Cardiac fibroblast (primary cell): Measurements from ENCODE around the gene KCNQ5.

Experiments
- DNase-seq, 2 donors: peaks; one replicate each; pipeline versions ENCODE4 v3.0.0 to v3.0.0-alpha.2; 2010; ENCODE audit warnings: low read depth in 2 of 2
- H3K4me3 ChIP-seq, 2 donors: replicated peaks in 1 of 2; 1 replicate in 1 of 2; 2 replicates in 1 of 2; pipeline ENCODE4 v1.5.1; 2011; ENCODE audit warnings: low read depth in 2 of 2, low read length in 2 of 2, mild to moderate bottlenecking in 2 of 2, moderate library complexity in 1 of 2
- CTCF ChIP-seq: IDR thresholded peaks from one replicate; pipeline ENCODE4 v1.5.1; 2011; ENCODE audit warnings: low read depth, mild to moderate bottlenecking, low read length, inconsistent platforms

The KCNQ5 gene

GRCh38 chr6:72616406-72617015 lies 5.4 kb upstream of the KCNQ5 start:
- no peak overlapping the region for H3K4me3 ChIP-seq
- peak; percentile 62 for TF ChIP-seq CTCF
- peak; percentile 71 to 77 for DNase-seq

- no peak for TF ChIP-seq CTCF
- no peak for DNase-seq
- no peak overlapping the region for H3K4me3 ChIP-seq
Observed at GRCh38 chr6:72617721-72618120, 4.1 kb upstream of the KCNQ5 start.

DNA sequence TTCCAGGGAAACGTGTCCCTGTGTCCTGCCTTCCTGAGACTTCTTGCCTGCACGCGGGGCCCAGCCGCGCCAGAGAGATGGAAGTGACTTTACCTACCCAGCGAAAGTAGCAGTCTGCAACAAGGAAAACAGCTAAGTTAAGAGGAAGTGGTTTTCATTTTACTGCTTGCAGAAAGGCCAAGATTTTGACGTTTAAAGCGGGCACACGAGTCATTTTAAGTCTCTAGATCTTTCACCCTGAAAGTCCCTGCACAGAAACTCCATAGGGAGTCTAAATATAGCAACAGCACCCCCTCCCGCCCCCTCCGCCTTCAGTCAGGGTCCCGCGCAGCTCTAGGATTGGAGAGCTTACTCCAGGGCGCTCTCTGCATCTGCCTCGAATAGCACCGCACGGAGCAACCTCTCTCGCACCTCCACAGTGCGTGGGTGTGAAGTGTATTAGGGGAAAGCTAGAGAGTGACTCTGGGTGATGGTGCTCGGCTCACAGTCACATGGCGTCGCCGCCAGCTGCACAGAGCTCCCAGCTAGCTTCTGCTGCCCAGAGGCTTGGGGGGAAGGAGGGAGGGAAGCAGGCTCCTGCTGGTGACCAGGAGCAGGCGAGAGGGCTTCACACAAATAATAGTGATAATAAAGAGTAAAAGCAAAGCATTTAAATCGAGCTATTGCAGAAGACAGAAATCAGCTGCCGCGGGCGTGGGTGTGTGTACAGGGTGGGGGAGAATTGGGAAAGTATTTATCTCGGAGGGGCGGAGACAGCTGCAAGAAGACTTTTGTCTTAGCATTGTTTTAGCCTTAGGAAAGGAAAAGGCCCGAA lies 1.8 kb upstream of the KCNQ5 start:
- peak; percentile 25 to 39 for DNase-seq
- peak overlapping the region; percentile 23 to 27 for H3K4me3 ChIP-seq
- no peak for TF ChIP-seq CTCF

DNA sequence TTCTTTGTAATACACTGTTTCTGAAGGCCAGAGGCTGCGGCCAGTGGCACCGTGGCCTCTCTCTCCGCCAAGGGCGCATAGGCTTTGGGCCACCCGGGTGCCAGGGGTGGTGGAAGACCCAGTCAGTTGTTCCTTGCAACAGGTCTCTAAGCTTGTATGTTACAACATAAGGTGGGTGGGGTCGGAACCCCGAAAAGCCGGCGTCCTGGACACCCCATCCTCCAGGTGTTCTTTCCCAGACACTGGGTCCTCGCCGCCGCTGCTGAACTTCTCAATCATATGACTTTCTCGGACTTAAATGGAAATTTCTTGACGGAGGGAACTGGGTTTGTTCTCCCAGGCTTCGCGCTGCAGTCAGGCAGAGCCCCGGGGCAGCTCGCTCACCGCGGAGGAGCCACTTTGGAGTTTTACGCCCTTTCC lies 983 bp upstream of the KCNQ5 start:
- peak; percentile 15 to 29 for DNase-seq
- no peak for TF ChIP-seq CTCF

GRCh38 chr6:72622094-72622940 lies 453 bp downstream of the KCNQ5 start:
- DNase-seq = peak; percentile 47 to 49

More for the DNA sequence above, 983 bp upstream of the KCNQ5 start:
- H3K4me3 ChIP-seq = peak overlapping the region; percentile 62 to 69

More at GRCh38 chr6:72622094-72622940, 453 bp downstream of the KCNQ5 start:
- TF ChIP-seq CTCF = peak; percentile 6
- peak overlapping the region; percentile 62 to 69 for H3K4me3 ChIP-seq
